Activated CD4-positive, alpha-beta T cell treated with anti-CD3 and anti-CD28 coated beads for 1 hour (primary cell): ENCODE data around the gene SCARB1.
"Not testable (repeated sequence)": the region's sequence is repeated elsewhere in the genome, so short reads cannot be mapped to it uniquely, and the experiment has no call there.

Experiments used
- DNase-seq: peaks from one replicate; pipeline ENCODE4 v3.0.0-alpha.2; 2020

Gene SCARB1

GRCh38 chr12:124863416-124864325 is at the start of gene SCARB1:
TSS of gene SCARB1 (minus strand) at chr12:124863864. CDS start at chr12:124863720, 144 bp downstream.
- DNase-seq: peak; percentile 58

DNA sequence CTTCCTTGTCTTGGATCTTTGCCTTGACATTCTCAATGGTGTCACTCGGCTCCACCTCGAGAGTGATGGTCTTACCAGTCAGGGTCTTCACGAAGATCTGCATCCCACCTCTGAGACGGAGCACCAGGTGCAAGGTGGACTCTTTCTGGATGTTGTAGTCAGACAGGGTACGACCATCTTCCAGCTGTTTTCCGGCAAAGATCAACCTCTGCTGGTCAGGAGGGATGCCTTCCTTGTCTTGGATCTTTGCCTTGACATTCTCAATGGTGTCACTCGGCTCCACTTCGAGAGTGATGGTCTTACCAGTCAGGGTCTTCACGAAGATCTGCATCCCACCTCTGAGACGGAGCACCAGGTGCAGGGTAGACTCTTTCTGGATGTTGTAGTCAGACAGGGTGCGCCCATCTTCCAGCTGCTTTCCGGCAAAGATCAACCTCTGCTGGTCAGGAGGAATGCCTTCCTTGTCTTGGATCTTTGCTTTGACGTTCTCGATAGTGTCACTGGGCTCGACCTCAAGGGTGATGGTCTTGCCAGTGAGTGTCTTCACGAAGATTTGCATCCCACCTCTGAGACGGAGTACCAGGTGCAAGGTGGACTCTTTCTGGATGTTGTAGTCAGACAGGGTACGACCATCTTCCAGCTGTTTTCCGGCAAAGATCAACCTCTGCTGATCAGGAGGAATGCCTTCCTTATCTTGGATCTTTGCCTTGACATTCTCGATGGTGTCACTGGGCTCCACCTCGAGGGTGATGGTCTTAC is 49.0 kb upstream of the SCARB1 start:
- not testable (repeated sequence) for DNase-seq

- not testable (repeated sequence) for DNase-seq
These were observed 47.9 kb upstream of the SCARB1 start for GRCh38 chr12:124911521-124911920.

DNA sequence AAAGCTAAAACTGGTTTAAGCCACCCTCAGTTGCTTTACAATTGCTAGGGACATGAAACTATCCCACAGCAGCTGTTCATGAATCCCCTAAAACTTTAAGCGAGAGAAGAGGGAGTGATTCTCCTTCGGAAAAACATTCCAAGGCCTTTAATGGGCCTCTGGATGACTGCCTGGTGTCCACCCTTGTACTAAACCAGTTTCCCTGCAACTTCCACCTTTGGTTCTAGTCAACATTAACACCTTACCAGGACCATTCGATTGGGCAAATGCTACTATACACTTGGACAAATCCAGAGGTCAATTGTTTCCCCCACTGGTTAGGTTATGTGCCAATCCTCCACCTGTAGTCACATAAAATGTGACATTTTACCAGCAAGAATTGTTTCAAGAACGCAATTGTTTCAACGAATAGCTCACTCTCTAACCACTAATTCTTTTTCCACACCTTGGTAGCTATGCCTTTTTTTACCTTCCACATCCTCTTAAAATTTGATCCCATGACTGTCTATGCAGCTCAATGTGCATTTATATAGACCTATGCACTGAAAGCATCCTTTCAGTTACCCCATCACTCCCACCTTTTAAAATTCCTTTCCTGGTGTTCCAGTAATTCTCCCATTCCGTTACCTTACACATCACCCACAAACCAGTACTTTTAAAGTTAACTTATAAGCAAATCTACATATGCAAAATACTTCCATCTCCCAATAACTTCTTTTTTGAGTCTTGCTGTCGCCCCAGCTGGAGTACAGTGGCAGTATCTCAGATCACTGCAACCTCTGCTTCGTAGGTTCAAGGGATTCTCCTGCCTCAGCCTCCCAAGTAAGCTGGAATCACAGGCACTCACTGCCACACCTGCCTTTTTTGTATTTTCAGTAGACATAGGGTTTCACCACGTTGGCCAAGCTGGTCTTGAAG is 47.2 kb upstream of the SCARB1 start:
- DNase-seq: no peak

DNA sequence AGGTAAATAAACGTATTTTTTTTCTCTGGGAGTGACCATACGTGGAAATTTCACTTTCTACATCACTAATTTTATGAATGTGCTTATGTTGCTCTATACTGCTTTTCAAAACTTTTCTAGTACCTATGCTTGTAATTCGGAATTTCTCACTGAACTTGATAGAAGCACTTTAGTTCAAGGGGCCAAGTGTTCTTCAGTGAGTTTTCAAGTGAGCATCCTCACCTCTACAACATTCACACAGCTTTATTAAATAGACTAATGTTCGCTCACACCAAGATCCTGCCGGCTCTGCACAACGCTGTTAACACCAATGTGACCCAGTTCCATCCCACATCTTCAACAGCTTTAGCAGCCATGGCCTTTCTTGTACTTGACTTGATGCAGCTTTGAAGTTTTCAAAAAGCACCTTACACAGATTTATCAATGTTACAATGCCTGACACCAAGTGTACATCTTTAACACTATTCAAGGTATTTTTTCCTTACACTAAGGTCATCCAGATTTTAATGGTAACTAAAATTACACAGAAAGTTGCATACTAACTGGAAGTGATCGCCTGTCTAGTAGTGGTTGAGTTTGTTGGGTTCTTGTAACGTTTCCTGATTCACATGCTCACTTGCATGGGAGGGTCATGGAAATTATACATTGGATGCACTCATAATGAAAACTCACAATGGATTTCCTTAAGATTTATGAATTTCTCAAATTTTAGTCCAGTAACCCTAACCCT is 46.3 kb upstream of the SCARB1 start:
- DNase-seq: no peak

- peak; percentile 72 for DNase-seq
These were observed 43.1 kb upstream of the SCARB1 start for GRCh38 chr12:124906606-124907261.

DNA sequence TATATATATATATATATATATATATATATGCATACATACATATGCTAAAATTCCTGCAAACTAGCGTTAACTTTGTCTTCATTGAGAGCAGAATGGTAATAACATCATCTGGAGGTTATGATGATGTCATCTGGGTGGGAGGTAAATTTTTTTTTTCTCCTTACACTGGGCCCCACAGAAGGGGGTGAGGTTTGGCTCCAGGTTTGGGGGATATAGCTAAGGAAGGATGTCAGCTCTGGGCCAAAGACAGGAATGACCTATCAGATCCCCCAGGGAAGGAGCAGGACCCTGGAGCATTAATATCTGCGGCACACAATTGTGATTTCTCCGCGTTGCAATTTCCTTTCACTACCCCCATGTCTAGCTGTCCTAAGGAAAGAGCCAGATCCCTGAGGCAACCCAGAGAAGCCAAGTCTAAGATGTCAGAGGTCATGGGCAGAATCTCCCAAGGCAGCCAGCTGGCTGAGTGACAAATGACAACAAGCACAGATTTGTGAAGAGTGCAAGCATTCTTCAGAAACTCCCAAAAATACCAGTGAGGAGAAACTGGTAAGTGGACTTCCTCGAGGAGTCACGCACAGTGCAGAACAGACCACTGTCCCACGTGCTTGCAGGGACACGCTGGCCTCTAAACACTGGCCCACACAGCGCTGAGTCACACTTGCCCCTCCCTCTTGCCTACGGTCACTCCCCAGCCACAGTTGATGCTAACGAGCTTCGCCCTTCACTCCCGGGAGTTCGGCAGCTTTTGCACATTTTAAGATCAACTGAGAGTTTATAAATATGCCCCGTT is 40.8 kb upstream of the SCARB1 start:
- no peak for DNase-seq

DNA sequence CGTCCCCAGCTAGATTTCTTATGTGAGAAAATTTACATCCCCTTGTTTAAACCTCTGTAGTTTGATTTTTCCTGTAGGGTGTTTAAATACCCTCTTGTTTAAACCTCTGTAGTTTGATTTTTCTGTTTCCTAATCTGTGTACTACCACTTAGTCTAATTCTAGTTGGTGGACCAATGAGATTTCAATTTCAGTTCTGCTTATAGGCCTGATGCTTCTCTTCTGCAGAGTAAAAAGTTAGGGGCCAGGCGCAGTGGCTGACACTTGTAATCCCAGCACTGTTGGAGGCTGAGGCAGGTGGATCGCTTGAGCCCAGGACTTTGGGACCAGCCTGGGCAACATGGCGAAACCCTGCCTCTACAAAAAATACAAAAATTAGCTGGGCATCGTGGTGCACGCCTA is 39.3 kb upstream of the SCARB1 start:
- DNase-seq: no peak

GRCh38 chr12:124901003-124901402 is 37.3 kb upstream of the SCARB1 start:
- no peak for DNase-seq

DNA sequence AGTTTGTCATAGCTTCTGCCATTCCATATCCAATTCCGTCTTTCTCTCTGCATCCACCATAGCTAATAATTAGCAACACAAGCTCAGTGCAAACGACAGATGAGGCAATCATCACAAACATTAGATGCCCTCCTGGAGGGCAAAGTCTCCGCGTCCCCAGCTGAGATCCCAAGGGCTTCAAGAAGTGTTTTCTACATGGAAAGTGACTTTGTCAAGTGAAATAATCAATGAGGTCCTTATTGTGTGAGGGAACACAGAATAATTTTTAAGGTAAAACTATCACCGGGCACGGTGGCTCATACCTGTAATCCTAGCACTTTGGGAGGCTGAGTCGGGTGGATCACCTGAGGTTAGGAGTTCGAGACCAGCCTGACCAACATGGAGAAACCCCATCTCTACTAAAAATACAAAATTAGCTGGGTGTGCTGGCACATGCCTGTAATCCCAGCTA is 36.7 kb upstream of the SCARB1 start:
- DNase-seq: not testable (repeated sequence)

DNA sequence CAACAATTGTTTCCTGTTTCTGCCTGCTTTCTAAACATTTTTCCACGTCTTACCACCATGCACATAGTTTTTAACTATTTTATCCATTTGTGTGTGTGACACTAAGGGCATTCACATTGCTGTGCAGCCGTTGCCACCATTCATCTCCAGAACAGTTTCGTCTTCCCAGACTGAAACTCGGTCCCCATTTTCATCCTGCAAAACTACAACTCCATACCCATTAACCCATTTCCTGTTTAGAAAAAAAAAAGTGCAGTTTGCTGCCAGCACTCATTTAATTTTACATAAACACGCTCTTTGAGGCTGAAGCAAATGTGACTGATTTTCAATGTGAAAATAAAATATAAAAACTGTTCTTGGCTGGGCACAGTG is 35.2 kb upstream of the SCARB1 start:
- no peak for DNase-seq

DNA sequence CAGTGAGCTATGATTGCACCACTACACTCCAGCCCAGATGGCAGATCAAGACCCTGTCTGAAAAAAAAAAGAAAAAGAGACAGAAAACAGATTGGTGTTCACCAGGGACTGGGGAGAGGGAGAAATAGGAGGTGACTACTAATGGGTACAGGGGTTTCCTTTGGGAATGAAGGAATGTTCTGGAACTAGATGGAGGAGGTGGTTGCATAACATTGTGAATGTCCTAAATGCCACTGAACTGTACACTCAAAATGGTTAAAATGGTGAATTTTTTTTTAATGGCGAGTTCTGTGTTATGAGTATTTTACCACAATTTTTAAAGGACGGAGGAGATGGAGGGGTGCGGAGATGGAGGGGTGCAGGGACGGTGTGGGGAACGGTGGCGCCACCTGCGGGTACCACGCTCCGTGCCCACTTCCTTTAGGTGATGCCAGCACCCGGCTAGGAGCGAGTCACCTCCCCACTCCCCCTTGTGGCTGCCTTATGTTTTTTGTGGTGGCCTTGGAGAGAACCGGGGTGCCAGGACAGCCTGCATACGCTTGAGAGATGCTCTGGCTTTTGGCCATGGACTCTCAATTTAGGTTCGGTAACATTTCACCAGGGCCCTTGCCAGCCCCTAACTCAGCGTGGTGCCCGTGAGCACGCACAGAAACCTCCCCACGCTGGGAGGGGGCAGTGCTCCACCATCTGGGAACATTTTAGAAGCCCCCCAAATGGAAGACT is 34.7 kb upstream of the SCARB1 start:
- DNase-seq: peak; percentile 43

DNA sequence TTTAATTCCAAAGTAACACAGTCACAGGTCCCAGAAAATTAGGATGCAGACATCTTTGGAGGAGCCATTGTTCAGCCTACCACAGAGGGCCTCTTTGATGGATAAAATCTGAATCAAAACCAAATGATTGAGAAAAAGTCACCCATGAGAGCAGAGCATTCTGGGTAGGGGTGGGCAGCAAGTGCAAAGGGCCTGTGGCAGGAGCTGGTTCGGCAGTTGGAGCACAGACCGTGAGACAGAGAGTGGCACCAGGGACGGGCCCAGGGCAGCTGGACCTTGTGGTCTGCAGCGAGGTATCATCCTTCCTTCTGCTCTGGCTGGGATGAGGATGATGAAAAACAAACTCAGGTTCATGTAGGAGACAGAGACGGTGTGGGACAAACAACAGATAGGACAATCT is 32.8 kb upstream of the SCARB1 start:
- no peak for DNase-seq

DNA sequence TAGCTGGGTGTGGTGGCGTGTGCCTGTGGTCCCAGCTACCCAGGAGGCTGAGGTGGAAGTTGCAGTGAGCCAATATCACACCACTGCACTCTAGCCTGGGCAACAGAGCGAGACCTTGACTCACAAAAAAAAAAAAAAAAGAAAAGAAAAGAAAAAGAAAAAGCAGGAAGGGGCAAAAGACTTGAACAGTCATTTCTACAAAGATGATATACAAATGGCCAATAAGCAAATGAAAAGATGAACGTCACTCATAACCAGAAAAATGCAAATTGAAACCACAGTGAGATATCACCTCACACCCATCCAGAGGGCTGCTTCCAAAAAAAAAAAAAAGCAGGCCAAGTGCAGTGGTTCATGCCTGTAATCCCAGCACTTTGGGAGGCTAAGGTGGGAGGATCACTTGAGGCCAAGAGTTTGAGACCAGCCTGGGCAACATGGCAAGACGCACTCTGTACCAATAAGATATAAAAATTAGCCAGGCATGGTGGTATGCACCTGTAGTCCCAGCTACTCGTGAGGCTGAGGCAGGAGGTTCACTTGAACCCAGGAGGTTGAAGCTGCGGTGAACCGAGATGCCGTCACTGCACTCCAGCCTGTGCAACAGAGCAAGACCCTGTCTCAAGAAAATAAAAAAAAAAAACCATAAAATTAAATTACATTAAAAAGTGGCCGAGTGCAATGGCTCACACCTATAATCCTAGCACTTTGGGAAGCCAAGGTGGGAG is 30.3 kb upstream of the SCARB1 start:
- DNase-seq: no peak

GRCh38 chr12:124888260-124888659 is 24.6 kb upstream of the SCARB1 start:
- no peak for DNase-seq

- not testable (repeated sequence) for DNase-seq
These were observed 24.1 kb upstream of the SCARB1 start for GRCh38 chr12:124887766-124888165.

GRCh38 chr12:124884587-124885438 is 21.1 kb upstream of the SCARB1 start:
- no peak for DNase-seq
